Measurements from ENCODE around the gene NRG3.

DNA sequence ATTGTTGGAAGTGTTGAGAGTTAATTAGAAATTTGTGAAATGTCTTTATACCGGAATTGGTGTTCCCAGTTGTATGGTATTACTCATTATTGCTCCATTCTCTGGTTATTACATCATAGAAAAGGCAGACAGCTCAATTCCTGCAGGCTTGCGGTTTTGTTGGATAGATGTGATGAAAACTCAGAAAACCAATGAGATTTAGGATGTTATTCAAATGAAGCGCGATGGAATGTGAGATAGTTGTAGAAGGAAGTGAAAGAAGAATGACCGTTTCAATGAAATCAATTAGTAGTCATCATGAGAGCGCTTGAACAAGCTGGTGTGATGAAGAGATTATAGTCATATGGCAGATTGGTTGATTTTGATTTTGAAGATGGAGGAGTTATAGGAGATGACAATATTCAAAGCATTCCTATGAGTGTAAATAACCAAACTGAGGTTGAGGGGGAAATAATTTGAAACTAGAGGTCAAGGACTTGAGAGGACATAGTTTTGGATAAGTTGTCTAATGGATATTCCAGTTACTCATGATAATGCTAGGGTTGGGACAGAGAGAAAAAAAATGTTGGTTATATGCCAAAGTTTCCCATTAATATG is 991.5 kb downstream of the NRG3 start:
- TF ChIP-seq, protein P1, sequence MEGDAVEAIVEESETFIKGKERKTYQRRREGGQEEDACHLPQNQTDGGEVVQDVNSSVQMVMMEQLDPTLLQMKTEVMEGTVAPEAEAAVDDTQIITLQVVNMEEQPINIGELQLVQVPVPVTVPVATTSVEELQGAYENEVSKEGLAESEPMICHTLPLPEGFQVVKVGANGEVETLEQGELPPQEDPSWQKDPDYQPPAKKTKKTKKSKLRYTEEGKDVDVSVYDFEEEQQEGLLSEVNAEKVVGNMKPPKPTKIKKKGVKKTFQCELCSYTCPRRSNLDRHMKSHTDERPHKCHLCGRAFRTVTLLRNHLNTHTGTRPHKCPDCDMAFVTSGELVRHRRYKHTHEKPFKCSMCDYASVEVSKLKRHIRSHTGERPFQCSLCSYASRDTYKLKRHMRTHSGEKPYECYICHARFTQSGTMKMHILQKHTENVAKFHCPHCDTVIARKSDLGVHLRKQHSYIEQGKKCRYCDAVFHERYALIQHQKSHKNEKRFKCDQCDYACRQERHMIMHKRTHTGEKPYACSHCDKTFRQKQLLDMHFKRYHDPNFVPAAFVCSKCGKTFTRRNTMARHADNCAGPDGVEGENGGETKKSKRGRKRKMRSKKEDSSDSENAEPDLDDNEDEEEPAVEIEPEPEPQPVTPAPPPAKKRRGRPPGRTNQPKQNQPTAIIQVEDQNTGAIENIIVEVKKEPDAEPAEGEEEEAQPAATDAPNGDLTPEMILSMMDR (IDR thresholded peaks at IDR 0.05; ENCODE audit: insufficient read depth, low read length), result no peak
- no peak for TF ChIP-seq POLR2AphosphoS5 (IDR thresholded peaks at IDR 0.05; ENCODE audit: low read depth)
- TF ChIP-seq, protein P2, sequence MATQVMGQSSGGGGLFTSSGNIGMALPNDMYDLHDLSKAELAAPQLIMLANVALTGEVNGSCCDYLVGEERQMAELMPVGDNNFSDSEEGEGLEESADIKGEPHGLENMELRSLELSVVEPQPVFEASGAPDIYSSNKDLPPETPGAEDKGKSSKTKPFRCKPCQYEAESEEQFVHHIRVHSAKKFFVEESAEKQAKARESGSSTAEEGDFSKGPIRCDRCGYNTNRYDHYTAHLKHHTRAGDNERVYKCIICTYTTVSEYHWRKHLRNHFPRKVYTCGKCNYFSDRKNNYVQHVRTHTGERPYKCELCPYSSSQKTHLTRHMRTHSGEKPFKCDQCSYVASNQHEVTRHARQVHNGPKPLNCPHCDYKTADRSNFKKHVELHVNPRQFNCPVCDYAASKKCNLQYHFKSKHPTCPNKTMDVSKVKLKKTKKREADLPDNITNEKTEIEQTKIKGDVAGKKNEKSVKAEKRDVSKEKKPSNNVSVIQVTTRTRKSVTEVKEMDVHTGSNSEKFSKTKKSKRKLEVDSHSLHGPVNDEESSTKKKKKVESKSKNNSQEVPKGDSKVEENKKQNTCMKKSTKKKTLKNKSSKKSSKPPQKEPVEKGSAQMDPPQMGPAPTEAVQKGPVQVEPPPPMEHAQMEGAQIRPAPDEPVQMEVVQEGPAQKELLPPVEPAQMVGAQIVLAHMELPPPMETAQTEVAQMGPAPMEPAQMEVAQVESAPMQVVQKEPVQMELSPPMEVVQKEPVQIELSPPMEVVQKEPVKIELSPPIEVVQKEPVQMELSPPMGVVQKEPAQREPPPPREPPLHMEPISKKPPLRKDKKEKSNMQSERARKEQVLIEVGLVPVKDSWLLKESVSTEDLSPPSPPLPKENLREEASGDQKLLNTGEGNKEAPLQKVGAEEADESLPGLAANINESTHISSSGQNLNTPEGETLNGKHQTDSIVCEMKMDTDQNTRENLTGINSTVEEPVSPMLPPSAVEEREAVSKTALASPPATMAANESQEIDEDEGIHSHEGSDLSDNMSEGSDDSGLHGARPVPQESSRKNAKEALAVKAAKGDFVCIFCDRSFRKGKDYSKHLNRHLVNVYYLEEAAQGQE (IDR thresholded peaks at IDR 0.05; ENCODE audit: insufficient replicate concordance, low read depth), result no peak
- TF ChIP-seq GABPA (IDR thresholded peaks at IDR 0.05; ENCODE audit: low read depth), result no peak
- TF ChIP-seq SPI1 (IDR thresholded peaks at IDR 0.05; ENCODE audit: borderline replicate concordance, low read depth), result no peak
